ENCODE data around the gene VPS13A.

Gene VPS13A

DNA sequence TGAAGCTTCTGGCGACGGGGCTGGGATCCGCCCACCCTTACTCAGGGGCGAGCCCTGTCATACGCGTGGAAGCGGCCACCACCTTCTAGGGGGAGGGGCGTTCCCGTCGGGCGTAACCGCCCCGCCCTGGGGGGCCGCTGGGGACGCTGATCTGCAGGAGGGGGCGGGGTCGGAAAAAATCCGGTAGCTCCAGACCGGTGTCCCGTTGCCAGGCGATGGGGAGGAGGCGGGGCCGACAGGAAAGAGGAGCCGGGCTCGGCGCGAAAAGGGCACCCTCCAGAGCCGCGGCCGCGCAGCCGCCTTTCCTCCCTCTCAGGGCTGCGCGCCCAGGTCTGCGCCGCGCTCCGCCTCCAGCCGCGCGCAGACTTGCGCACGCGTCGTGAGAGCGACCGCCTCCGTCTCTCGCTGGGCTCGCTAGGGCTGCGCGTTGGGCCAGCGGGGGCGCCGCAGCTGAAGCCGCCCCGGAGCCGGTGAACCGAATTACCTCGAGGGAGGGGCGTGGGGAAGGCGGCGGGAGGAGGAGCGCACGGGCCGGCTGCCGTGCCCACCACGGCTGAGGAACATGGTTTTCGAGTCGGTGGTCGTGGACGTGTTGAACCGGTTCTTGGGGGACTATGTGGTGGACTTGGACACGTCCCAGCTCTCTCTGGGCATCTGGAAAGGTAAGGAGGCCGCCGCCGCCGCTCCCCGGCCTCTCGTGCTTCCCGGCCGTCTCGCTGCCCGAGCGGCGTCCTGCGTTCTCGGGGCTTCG, at the start of gene VPS13A:
TSS of gene VPS13A (plus strand) at position 392 of the 751 bp plus-strand sequence. CDS start at position 563, 171 bp downstream.
- no peaks in the 10 kb centered on the region for H3K36me3 Mint-ChIP-seq
- peak within 1 kb of the TSS; percentile 96 for H3K27ac Mint-ChIP-seq
- no peaks in the 10 kb centered on the region for H3K27me3 Mint-ChIP-seq
- peak within 1 kb of the TSS; percentile 94 for H3K4me3 Mint-ChIP-seq
- peak; percentile 77 for ATAC-seq (ENCODE audit: low read depth)
- peak; percentile 86 to 88 for DNase-seq (ENCODE audit: low spot score in 2 of 2)
- peaks cover 22% of the 10 kb centered on the region for H3K4me1 Mint-ChIP-seq
- no peaks in the 10 kb centered on the region for H3K9me3 Mint-ChIP-seq

DNA sequence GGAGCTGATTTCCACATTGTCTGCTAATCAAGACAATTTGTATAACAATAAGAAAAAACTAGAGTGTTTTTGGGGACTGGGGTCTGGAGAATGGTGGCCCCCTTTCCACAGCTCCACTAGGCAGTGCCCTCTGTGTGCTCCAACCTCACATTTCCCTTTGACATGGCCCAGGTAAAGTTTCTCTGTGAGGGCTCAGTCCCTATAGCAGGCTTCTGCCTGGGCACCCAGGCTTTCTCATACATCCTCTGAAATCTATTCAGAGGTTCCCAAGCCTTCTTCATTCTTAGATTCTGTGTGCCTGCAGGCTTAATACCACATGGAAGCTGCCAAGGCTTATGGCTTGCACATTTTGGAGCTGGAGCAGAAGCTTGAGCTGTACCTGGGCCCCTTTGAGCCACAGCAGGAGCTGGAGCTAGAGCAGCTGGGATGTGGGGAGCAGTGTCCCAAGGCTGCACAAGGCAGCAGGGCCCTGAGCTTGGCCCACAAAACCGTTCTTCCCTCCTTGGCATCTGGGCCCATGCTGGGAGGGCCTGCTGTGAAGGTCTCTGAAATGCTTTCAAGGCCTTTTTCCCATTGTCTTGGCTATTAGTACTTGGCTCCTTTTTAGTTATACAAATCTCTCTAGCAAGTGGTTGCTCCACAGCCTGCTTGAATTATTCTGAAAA, 49.1 kb upstream of the VPS13A start:
- no peaks in the 10 kb centered on the region for H3K36me3 Mint-ChIP-seq
- ATAC-seq (ENCODE audit: low read depth) (no peak), DNase-seq (ENCODE audit: low spot score in 2 of 2) (no peak)
- no peak overlapping the region for H3K4me3 Mint-ChIP-seq
- peaks cover 7% of the 10 kb centered on the region for H3K27me3 Mint-ChIP-seq
- no peak overlapping the region for H3K27ac Mint-ChIP-seq
- H3K9me3 Mint-ChIP-seq: peaks cover 2% of the 10 kb centered on the region
- H3K4me1 Mint-ChIP-seq: no peaks in the 10 kb centered on the region

DNA sequence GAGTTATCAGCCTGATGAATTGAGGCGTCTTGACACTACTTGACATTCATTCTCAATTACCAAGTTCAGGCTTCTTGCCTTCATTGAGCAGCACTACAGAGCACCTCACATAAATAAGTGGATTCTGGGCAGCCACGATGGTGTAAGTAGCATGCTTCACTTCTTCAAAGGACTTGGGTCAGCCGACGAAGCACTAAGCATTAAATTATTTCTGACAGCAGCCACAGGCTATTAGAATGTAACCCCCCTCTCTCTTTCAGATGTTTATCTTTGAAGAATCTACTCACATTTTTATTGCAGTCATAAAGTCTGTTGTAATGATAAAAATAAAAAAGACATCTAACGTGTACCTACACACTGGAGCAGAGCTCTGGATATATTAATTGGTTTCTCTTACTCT, 45.9 kb upstream of the VPS13A start:
- Mint-ChIP-seq H3K36me3 (no peaks in the 10 kb centered on the region), H3K9me3 (peaks cover 2% of the 10 kb centered on the region), H3K27ac (no peak overlapping the region), H3K27me3 (peaks cover 8% of the 10 kb centered on the region), H3K4me1 (no peaks in the 10 kb centered on the region), H3K4me3 (no peak overlapping the region)
- ATAC-seq (ENCODE audit: low read depth) (no peak), DNase-seq (ENCODE audit: low spot score in 2 of 2) (no peak)

DNA sequence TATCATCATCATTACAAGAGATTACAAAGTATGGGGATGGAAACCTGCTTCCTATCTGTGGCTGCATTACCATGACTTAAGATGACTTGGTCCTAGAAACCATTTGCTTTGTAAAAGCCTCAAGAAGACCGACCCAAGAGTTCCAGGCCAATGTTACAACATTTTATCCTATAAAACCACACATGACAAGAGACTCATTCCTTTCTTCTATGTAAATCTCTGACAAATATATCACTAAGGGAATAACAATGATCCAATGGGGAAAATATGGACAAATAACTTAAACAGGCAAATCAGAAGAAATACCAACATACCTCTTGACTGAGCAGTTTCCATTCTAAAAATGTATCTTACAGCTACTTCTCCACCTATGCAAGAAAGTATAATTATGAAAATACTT, 44.3 kb upstream of the VPS13A start:
- Mint-ChIP-seq H3K4me3 (no peak overlapping the region), H3K9me3 (peaks cover 2% of the 10 kb centered on the region), H3K27ac (no peak overlapping the region), H3K36me3 (no peaks in the 10 kb centered on the region), H3K27me3 (peaks cover 10% of the 10 kb centered on the region), H3K4me1 (no peaks in the 10 kb centered on the region)
- DNase-seq (ENCODE audit: low spot score in 2 of 2) (no peak), ATAC-seq (ENCODE audit: low read depth) (no peak)

DNA sequence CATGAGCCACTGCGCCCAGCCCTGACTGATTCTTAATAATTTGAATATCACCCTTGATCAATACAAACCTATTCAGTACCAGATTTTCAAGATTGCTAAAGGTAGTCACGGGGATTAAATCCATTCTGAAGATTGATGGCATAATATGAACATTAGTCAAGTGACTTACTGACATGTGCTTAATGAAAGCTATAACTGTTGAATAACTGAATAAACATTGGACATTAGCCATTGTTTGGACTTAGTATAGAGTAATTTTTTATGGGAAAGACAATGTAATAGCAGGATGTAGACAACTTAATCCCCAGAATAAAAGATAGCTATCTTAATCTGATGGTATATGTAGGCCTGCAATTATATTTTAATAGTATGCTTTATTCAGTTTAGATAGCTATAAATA, 35.0 kb upstream of the VPS13A start:
- Mint-ChIP-seq H3K4me3 (no peak overlapping the region), H3K27ac (no peak overlapping the region), H3K9me3 (no peaks in the 10 kb centered on the region), H3K36me3 (no peaks in the 10 kb centered on the region), H3K4me1 (no peaks in the 10 kb centered on the region), H3K27me3 (peaks cover 8% of the 10 kb centered on the region)
- ATAC-seq (ENCODE audit: low read depth) (no peak), DNase-seq (ENCODE audit: low spot score in 2 of 2) (no peak)

DNA sequence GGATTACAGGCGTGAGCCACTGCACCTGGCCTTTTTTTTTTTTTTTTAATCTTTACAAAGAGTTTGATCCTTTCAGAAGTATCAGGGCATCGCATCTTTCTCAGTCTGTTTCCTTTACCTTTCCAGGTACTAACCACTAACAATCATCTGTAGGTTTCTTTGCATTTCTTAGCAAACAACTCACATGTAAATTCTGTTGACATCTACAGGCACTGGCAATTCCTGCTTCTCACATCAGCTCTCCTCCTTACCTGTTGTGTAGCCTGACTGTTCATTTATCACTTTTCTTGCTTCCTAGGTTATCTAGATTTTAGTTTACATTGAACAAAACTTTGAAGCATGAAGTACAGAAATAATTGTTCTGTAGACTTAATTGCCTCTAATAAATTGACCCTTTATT, 27.5 kb upstream of the VPS13A start:
- ATAC-seq (ENCODE audit: low read depth) (no peak), DNase-seq (ENCODE audit: low spot score in 2 of 2) (no peak)
- Mint-ChIP-seq H3K27ac (no peak overlapping the region), H3K27me3 (peaks cover 11% of the 10 kb centered on the region), H3K4me3 (no peak overlapping the region), H3K9me3 (no peaks in the 10 kb centered on the region), H3K36me3 (no peaks in the 10 kb centered on the region), H3K4me1 (no peaks in the 10 kb centered on the region)

DNA sequence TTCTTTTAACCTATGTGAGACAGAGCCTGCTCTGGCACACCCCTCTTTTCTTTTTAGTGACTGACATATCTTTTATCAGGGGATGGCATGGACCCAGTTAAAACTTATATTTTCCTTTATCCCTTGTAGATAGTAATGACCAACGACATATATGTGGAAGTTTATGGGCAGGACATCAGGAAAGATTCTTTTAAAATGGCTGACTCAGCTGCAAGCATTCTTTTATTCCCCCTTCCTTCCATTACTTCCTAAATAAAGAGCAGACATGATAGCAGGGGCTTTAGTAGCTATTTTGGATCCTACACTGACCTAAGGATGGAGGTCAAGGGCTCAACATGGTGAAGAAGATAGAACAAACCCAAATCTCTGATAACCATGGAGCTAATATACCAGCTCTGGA, 25.0 kb upstream of the VPS13A start:
- DNase-seq (ENCODE audit: low spot score in 2 of 2): no peak
- Mint-ChIP-seq H3K27ac (no peak overlapping the region), H3K27me3 (peaks cover 12% of the 10 kb centered on the region), H3K9me3 (no peaks in the 10 kb centered on the region), H3K4me3 (no peak overlapping the region), H3K4me1 (no peaks in the 10 kb centered on the region), H3K36me3 (no peaks in the 10 kb centered on the region)
- ATAC-seq (ENCODE audit: low read depth): no peak

DNA sequence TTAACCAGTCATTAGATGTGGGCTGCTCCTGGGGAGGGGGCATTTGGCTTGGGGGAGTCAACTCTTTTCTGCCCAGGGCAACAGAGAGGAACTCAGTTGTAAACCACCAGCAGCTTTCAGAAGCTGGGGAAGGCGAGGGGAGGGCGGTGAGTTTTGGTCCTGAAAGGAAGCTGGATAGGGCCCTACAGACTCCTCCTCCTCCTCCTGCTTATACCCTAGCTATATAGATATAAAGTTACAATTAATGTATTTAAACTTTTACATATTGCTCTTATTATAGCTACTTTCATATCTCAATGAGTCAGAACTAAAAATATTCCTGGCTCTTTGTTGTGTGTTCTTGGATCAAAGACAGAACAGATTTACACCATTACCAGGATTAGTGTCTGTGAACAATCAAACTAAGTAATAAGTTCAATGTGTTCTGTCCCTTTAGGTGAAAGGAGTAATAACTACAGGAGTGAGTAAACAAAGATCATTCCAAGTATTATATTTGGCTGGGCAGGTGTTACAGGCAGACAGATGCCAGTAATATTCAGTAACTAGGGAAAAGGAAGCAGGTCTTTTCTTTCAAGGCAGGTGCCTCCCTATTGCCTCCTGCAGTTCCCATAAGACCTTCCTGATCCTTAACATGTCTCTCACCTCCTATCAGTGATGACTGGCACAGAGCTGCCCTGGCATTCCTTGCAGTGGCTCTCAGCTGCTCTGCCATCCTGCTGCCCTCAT, 20.5 kb upstream of the VPS13A start:
- Mint-ChIP-seq H3K27ac (no peak overlapping the region), H3K27me3 (peaks cover 13% of the 10 kb centered on the region), H3K4me1 (no peaks in the 10 kb centered on the region), H3K36me3 (no peaks in the 10 kb centered on the region), H3K4me3 (no peak overlapping the region), H3K9me3 (no peaks in the 10 kb centered on the region)
- DNase-seq (ENCODE audit: low spot score in 2 of 2) (no peak), ATAC-seq (ENCODE audit: low read depth) (no peak)

DNA sequence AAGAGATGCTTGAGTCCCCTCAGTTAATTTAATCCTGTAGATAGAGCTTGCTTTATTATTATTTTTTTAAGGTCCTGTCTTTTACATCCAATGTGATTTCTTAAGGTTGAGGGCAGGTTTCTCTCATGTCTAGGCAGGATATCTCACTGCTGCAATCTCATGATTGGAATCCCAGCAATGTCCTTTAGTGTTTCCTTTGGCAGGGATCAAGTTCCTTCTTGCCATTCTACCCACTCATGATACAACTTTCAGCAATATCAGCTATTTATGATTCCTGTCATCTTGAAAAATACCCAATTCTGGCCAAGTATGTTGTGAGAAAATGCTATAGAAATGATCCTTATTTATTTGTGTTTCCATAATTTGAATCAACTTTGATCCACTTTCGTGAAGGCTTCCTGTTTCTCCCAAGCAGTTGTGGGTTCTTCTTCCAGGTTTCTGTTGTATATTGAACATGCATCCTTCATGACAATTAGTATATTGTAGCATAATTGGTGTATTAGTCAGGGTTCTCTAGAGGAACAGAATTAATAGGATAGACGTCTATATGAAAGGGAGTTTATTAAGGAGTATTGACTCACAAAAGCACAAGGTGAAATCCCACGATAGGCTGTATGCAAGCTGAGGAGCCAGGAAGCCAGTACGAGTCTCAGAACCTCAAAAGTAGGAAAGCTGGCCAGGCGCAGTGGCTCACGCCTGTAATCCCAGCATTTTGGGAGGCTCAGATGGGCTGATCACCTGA, 18.4 kb upstream of the VPS13A start:
- ATAC-seq (ENCODE audit: low read depth) (no peak), DNase-seq (ENCODE audit: low spot score in 2 of 2) (no peak)
- H3K4me1 Mint-ChIP-seq: no peaks in the 10 kb centered on the region
- H3K36me3 Mint-ChIP-seq: no peaks in the 10 kb centered on the region
- H3K4me3 Mint-ChIP-seq: no peak overlapping the region
- no peaks in the 10 kb centered on the region for H3K9me3 Mint-ChIP-seq
- H3K27ac Mint-ChIP-seq: no peak overlapping the region
- H3K27me3 Mint-ChIP-seq: peaks cover 8% of the 10 kb centered on the region

DNA sequence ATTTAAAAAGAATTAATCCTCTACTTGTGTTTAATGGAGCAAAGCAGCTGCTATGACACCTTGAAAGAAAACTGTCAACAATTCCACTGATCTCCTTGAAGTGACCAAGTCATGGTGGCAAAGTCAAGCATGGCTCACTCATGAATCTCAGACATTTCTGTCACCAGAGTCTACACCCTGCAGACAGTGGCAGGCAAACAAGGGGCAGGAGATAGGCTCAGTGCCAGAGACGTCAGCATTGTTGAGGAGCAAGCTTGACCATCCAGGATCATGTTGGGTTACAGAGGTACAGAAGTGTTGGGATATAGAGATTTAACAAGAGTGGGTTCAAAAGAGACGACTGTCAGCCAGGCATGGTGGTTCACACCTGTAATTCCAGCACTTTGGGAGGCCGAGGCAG, 16.1 kb upstream of the VPS13A start:
- Mint-ChIP-seq H3K4me1 (no peaks in the 10 kb centered on the region), H3K36me3 (no peaks in the 10 kb centered on the region), H3K27me3 (peaks cover 5% of the 10 kb centered on the region), H3K27ac (no peak overlapping the region), H3K4me3 (no peak overlapping the region), H3K9me3 (no peaks in the 10 kb centered on the region)
- no peak for ATAC-seq (ENCODE audit: low read depth)
- DNase-seq (ENCODE audit: low spot score in 2 of 2): no peak

DNA sequence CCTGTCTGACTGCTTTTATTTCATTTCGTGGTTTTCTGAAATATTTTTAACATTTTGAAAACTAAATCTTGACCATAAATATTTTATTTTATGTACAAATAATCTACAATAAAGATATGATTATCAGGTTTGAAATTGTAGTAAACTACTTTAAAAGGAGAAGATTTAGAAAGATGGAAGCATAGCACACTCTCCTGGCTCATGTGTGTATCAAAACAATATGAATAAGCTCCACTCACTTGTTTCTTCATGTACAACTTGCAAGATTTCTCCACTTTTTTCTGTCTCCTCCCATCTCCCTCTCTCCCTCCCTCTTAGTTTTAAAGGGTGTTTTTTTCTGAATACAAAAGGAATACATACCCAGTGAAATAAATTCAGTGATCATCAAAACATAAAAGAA, 15.4 kb upstream of the VPS13A start:
- H3K9me3 Mint-ChIP-seq: no peaks in the 10 kb centered on the region
- H3K36me3 Mint-ChIP-seq: no peaks in the 10 kb centered on the region
- H3K4me3 Mint-ChIP-seq: no peak overlapping the region
- no peak overlapping the region for H3K27ac Mint-ChIP-seq
- peaks cover 5% of the 10 kb centered on the region for H3K27me3 Mint-ChIP-seq
- DNase-seq (ENCODE audit: low spot score in 2 of 2) (no peak), ATAC-seq (ENCODE audit: low read depth) (no peak)
- H3K4me1 Mint-ChIP-seq: no peaks in the 10 kb centered on the region

DNA sequence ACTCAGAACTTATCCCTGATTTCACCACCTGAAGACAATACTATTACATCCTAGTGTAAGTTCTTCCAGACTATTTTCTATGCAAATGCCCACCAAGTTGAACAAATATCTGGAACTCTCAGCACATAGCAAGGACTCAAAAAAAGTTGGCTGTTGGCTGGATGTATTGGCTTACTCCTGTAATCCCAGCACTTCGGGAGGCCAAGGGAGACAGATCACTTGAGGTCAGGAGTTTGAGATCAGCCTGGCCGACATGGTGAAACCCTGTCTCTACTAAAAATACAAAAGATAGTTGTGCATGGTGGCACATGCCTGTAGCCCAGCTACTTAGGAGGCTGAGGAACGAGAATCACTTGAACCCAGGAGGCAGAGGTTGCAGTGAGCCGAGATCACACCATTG, 15.0 kb upstream of the VPS13A start:
- no peak for DNase-seq (ENCODE audit: low spot score in 2 of 2)
- H3K27ac Mint-ChIP-seq: no peak overlapping the region
- ATAC-seq (ENCODE audit: low read depth): no peak
- H3K4me1 Mint-ChIP-seq: no peaks in the 10 kb centered on the region
- H3K9me3 Mint-ChIP-seq: no peaks in the 10 kb centered on the region
- H3K36me3 Mint-ChIP-seq: no peaks in the 10 kb centered on the region
- peaks cover 5% of the 10 kb centered on the region for H3K27me3 Mint-ChIP-seq
- no peak overlapping the region for H3K4me3 Mint-ChIP-seq

DNA sequence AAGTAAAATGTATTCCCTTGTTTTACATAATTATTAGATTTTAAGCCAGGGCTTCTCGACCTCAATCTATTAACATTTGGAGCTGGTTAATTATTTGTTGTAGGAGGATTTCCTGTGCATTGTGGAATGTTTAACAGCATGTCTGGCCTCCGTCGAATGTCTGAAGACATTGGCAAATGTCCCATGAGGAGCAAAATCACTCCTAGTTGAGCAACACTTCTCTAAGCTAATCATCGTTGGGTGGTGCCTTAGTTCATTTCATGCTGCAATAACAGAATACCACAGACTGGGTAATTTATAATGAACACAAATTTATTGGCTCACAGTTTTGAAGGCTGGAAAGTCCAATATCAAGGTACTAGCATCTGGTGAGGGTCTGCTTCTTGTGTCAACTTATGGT, 13.4 kb upstream of the VPS13A start:
- DNase-seq (ENCODE audit: low spot score in 2 of 2): no peak
- H3K36me3 Mint-ChIP-seq: no peaks in the 10 kb centered on the region
- H3K27ac Mint-ChIP-seq: no peak overlapping the region
- no peak overlapping the region for H3K4me3 Mint-ChIP-seq
- H3K27me3 Mint-ChIP-seq: peaks cover 5% of the 10 kb centered on the region
- ATAC-seq (ENCODE audit: low read depth): no peak
- H3K9me3 Mint-ChIP-seq: no peaks in the 10 kb centered on the region
- H3K4me1 Mint-ChIP-seq: no peaks in the 10 kb centered on the region

DNA sequence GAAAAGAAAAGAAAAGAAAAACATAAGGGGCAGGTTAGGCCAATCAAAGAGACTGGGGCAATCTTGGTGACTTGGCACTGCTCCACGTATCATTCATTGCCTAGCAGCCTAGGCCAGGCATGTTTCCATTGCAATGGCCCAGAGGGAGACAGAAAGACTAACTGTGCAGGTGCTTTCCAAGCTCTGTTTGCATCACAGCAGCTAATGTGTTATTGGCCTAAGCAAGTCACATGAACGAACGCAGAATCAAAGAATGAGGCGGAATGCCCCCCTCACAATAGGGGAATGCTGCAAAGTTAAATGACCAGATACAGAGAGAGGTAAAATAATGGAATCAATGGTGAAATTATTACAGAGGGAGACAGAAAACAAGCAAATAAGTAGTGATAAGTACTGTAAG, 11.1 kb upstream of the VPS13A start:
- no peak overlapping the region for H3K4me3 Mint-ChIP-seq
- peaks cover 1% of the 10 kb centered on the region for H3K27me3 Mint-ChIP-seq
- no peaks in the 10 kb centered on the region for H3K9me3 Mint-ChIP-seq
- H3K27ac Mint-ChIP-seq: no peak overlapping the region
- ATAC-seq (ENCODE audit: low read depth) (no peak), DNase-seq (ENCODE audit: low spot score in 2 of 2) (no peak)
- H3K4me1 Mint-ChIP-seq: no peaks in the 10 kb centered on the region
- H3K36me3 Mint-ChIP-seq: no peaks in the 10 kb centered on the region

All from memory B cell (primary cell).